NOMO-1 (cell line): Measurements from ENCODE around the gene STK24.

Source experiments
- DNase-seq, 2 experiments: peaks; one replicate each; lab custom pipeline; 2025; ENCODE audit not compliant: unreplicated experiment in 2 of 2; lab: John Stamatoyannopoulos, UW

Gene STK24

DNA sequence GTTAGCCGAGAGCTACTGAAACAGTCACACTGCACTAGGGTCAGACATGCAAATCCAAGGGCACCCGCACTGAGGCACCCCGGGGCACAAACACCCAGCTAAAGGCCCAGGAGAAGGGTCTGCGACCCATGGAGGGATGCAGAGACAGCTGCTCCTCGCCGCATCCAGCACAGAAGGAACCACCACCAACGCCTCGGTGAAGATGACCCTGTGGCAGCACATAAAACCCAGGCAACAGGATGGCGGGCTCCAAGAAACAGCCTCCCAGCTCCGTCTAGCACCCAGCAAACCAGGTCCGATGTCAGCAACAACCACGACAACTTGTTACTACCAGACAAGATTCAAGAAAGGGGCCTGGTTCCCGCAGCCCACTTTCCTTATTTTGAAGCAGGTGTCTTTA lies 82.1 kb downstream of the STK24 start:
- no peak for DNase-seq

DNA sequence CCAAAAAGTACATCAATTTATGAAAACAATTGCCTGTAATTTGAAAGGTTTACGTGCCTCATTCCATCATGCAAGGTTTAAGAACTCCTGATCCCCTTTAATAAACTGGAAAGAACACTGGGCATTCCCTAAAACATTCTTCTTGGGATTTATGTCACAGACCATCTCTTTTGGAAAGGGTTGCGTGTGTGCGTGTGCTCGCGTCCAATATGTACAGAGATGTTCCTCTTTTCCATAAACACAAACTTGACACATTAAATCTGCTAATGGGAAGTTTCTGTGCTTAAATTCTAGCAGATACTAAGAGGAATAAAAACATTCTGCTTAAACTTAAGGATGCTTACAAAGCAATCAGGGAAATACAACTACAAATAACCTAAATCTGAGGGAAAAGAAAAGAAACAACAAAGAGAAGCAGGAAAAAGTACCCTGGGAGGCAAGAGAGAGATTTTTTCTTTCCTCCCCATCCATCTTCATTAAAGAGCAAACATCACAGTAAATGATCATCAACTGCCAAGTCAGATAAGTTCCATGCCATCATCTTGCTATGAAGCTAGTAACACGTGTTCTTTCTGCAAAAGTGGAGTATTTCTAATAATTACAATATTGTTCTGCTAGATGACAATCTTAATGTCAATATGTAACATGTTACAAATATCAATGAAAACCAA lies 83.7 kb downstream of the STK24 start:
- no peak for DNase-seq

DNA sequence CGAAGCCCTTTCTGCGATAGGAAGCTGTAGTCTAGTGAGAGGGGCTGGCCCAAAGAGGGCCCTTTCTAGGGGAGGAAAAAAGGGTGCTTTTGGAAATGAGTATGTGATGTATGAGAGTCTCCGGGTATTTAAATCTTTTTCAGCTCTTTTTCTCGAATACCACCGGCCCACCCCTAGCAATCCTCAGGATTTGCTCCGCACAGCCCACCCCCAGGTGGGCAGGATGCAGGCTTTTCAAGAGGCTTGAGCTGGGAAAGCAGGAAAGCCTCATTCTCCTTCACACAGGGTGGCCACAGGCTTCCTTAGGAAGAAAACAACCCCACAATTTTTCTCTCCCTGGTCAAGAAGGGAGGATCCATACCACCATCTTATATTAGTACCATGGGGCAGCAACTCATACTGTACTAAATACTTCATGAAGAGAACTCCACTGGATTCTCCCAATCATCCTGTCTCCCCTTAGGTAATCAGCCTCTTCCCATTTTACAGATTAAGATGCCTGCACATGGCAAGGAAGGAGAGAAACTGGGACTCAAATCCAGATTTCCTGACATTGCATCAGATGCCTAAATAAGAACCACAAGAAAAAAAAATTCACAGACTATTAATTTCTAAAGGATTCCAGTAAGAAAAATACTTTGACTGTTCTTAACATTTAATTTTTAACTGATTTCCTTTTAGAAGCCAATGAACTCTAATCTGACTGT lies 84.4 kb downstream of the STK24 start:
- DNase-seq, result no peak

GRCh38 chr13:98490866-98491265 lies 86.0 kb downstream of the STK24 start:
- DNase-seq, result no peak

DNA sequence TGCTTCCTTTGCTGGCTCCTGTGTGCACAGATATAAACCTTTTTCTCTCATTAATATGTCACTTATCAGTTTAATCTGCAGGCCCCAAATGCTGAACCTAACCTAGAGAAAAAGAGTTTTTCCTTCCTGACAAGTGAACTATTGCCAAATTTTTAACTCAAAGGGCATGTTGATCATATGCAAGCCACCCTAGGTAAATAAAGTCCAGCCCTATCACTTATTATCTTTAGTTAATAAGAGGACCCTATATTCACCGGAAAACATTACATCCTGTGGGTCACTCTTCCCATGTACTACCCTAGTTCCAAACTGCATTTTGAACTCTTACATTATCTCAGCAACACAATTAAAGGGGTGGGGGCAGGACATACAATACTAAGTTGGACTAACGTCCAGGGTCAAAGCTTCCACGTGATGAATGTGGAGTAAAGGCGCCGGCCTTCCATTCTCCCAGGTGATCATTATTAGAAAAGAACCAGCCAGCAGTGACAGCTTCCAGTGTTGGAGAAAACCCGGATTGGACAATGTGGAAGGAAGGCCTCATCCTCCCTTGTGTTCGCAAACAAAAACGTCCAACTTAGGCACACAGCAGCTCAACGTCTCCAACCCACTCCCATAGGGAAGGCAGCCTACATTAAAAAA lies 86.6 kb downstream of the STK24 start:
- no peak for DNase-seq

DNA sequence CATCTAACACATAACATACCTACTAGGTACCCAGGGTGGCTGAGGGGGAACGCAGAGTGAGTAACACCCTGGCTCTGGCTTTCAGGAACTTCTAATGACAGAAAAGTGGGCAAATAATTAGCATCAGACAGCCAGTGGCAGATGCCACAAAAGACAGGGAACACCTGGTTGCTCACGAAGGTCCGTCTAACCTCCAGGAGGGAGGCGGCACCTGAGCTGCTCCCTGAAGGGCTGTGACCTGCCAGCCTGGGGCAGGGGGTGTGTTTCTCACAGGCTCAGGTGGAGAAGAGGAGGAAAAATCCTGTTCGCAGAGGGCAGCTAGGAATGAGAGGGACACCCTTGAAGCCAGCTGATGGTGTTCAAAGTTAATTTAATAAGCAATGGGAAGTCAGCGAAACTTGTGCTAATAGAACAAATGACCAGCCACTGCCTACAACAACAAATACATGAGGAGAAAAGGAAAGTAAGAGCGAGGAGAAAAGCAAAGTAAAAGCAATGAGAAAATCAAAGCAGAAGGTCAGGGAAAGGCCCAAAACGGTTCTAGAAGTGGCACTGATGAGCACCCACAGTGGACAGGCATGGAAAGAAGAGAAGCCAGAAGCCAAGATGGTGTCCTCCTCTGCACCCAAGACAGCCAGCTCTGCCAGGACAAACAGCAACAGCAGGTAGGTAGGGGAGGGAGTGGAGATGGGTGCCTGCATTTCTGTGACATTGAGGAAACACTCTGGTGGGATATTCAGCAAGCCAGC lies 87.3 kb downstream of the STK24 start:
- DNase-seq, result no peak

- no peak for DNase-seq
Measured at GRCh38 chr13:98488736-98489135, 88.2 kb downstream of the STK24 start.

DNA sequence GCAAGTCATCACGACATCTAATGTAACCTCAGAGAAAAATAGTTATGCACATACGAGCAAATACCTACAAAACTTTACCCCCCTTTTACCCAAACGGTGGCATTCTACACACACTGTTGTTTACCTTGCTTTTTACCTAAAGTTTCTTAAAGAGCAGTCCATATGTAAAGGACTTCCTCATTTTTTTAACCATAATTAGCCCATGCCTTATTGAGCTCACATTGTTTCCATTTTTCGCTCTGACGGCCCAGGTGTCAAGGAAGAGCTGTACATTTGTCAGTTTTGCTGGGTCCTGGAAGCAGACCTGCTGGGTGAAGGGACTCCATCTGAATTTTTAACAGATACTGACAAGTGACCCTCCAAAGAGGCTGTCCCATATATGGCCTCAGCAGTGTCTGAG lies 89.4 kb downstream of the STK24 start:
- DNase-seq, result peak; percentile 30 to 43

DNA sequence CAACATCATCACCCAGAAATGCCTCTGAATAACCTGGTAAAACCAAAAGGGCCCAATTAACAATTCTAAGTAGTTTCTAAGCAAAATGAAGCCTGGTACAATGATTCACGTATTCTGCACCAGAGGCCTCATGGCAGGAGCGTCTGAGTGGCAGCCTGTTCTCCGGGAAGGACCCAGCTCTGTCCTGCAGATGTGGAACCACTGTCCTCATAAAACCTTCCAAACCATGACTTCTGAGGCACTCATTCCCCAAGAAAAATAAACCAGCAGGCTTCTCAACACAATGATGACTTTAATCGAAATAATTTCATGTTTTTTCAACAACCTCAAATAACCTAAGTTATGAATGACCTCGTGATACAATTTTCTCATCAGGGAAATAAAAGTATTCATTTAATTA lies 89.9 kb downstream of the STK24 start:
- DNase-seq, result no peak

GRCh38 chr13:98486412-98486811 lies 90.5 kb downstream of the STK24 start:
- DNase-seq, result no peak

DNA sequence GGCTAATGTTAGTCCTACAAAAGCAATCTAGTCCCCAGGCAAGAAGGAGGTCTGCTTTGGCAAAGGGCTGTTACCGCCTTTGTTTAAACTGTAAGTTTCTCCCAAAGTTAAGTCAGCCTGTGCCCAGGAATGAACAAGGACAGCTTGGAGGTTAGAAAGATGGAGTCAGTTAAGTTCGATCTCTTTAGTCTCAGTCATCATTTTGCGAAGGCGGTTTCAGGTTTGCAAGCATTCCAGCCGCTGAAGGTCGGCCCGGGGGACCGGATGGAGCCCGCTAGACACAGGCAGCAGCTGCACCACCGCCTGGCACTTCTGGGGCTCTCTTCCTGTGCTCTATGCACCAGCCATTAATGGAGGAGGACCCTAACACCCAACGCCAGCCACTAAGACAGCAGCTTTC lies 91.3 kb downstream of the STK24 start:
- no peak for DNase-seq

GRCh38 chr13:98484289-98485219 lies 92.4 kb downstream of the STK24 start:
- DNase-seq, result peak; percentile 80 to 93

DNA sequence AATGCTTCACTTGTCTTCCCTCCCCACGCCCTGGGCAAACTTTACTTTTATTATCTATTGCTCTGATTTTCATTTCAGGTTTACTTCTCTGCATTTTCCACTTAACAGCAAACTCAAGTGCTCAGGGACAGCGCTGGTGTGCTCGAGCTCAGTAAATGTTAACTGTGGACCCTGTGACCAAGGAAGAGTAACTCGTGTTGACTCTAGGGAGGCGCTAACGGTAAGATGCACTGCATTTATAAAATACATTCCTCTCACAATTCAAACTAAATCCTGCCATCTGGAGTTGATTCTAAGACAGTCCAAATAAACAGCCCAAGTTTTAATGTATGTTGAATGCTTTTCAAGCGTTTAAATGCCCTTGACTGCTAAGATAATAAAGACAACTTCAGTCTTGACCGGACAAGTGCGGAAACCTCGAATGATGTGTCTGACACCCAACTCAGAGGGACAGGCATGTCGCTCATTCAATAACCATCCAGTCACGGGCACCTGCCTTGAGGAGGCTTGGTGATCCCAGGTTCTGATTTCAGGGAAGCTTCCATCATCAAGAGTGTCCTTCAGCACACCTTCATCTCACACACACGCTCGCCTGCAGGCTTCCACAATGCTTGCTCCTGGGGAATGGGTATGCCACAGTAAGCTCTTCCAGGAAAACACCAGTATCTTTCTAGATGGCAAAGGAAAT lies 93.2 kb downstream of the STK24 start:
- DNase-seq, result no peak

DNA sequence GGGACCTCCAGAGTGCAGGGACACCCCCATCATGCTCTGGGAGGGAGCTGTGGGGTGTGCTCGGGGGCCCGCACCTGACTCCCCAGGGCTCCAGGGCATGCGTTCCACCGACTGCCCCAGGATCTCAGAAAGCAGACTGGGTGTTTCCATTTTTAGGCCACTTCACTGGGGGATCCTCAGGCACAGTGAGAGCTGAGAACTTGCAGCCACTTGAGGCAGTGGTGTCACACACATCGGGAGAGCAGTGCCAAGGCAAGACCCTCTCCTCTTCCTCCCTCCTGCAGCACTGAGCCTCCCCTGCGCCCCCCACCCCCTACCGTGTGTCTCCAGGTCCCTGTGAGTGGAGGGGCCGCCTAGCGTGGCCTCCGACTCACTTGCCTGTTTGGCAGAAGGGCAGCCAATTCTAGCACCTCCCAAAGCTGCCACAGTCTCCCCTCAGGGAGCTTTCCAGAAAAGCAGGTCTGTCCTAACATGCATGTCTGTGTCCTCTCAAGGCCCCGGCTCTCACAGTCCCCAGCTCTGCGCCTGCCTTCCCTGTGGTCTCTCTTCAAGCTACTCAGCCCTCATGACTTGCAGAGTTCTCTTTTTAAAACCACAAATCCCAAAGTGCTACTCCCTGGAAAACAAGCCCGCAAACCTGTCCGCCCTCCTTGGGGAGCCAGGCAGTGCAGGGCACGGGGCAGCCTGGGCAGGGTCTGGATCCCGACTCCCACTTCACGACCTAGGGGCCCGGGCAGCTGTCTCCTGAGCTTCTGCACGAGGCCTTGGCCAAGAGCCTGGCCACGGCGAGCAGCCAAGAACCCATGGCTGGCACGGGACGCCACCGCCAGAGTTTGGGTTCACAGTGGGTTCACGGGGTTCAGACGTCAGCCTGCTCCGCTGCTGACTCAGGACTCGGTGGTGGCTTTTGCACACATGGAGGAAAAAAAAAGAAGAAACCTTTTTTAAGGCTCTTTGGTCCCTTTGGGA lies 94.1 kb downstream of the STK24 start:
- no peak for DNase-seq

GRCh38 chr13:98480915-98481877 lies 95.7 kb downstream of the STK24 start:
- DNase-seq, result no peak

GRCh38 chr13:98479496-98480003 lies 97.4 kb downstream of the STK24 start:
- DNase-seq, result no peak
